ENCODE results near the gene ANKRD55.

DNA sequence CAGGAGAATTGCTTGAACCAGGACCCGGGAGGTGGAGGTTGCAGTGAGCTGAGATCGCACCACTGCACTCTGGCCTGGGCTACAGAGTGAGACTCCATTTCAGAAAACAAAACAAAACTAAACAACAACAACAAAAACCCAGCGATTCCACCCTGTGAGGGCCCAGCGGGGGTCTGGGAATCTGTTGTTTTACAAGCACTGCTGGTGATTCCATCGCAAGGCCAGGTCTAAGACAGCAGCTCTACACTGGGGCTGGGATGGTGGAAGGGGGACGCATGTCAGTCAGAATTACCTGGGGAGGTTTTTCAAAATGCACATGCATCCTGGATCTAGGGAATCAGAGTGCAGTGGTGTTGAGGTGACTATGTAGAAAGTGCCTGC, 90.9 kb downstream of the ANKRD55 start:
- TF ChIP-seq SUZ12 (IDR thresholded peaks at IDR 0.05; ENCODE audit: low read length) (no peak), RXRA (IDR thresholded peaks at IDR 0.05; ENCODE audit: insufficient read depth, low read depth, low read length) (no peak), POLR2AphosphoS5 (IDR thresholded peaks at IDR 0.05; ENCODE audit: low read depth, low read length) (no peak), RAD21 (IDR thresholded peaks at IDR 0.05 in 1 of 2, conservative IDR thresholded peaks at IDR 0.05 in 1 of 2; ENCODE audit: low read depth in 2 of 2, low read length in 2 of 2) (no peak), POLR2A (IDR thresholded peaks at IDR 0.05; ENCODE audit: control extremely low read depth in 1 of 2, low read depth in 2 of 2, low read length in 2 of 2) (no peak), TCF12 (IDR thresholded peaks at IDR 0.05; ENCODE audit: low read depth, low read length) (no peak), HDAC2 (IDR thresholded peaks at IDR 0.05; ENCODE audit: borderline replicate concordance in 1 of 2, low read depth in 2 of 2, low read length in 2 of 2) (no peak), TAF1 (IDR thresholded peaks at IDR 0.05; ENCODE audit: low read depth, low read length) (no peak), SIX5 (IDR thresholded peaks at IDR 0.05; ENCODE audit: low read depth, low read length) (no peak), USF2 (IDR thresholded peaks at IDR 0.05; ENCODE audit: low read length) (no peak), ZNF274 (IDR thresholded peaks at IDR 0.05; ENCODE audit: borderline replicate concordance, extremely low read depth, low read length) (no peak), EZH2 (IDR thresholded peaks at IDR 0.05; ENCODE audit: low read depth, low read length, severe bottlenecking) (no peak)
- TF ChIP-seq, protein P1, sequence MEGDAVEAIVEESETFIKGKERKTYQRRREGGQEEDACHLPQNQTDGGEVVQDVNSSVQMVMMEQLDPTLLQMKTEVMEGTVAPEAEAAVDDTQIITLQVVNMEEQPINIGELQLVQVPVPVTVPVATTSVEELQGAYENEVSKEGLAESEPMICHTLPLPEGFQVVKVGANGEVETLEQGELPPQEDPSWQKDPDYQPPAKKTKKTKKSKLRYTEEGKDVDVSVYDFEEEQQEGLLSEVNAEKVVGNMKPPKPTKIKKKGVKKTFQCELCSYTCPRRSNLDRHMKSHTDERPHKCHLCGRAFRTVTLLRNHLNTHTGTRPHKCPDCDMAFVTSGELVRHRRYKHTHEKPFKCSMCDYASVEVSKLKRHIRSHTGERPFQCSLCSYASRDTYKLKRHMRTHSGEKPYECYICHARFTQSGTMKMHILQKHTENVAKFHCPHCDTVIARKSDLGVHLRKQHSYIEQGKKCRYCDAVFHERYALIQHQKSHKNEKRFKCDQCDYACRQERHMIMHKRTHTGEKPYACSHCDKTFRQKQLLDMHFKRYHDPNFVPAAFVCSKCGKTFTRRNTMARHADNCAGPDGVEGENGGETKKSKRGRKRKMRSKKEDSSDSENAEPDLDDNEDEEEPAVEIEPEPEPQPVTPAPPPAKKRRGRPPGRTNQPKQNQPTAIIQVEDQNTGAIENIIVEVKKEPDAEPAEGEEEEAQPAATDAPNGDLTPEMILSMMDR (IDR thresholded peaks at IDR 0.05; ENCODE audit: control extremely low read depth in 1 of 3, insufficient read depth in 1 of 3, low read depth in 1 of 3, low read length in 3 of 3), result no peak
